ENCODE data around the gene SCN9A.
"Not testable (repeated sequence)": the region's sequence is repeated elsewhere in the genome, so short reads cannot be mapped to it uniquely, and the experiment has no call there.

Gene SCN9A

GRCh38 chr2:166242309-166242708, 133.4 kb downstream of the SCN9A start:
- DNase-seq (ENCODE audit: low read depth in 2 of 2), result no peak

DNA sequence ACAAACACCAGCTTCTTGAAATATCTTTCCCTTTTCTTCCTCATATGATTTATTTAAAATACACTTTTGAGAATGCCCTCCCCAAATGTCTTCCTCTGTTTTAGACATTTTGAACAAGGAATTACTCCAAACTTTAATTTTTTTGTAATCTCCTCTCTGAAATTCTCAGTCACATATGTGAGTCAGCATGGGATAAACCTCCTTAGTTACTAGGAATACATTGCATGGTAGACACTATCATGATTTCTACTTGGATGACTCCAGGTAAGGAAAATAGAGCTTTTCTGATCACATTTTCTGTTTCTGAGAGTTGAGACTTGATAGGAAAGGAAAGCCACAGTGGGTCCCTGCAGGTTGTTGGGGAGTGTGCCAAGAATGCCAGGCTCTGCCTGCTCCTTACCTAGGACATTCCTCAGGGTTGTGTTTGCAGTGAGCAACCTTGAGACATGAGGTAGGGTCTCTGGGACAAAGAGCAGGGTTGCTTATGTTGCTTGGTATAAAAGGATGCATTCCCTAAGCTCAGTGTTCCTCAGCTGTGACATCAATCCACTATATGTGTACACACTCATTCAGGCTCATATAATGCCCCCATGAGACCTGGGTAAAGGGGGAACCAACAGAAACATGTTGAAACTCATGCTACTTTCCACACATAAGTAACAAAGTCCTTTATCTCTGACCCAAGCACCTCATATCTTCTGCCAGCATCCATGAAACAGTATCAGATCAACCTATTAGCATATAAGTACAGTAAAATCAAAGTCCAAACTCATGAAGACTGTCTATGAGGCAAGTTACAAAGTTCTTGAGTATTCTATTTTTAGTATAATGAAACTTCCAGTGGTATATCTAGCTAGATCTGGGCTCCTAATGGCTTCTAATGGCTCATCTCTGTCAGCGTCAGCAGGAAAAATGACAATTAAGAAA, 135.1 kb downstream of the SCN9A start:
- DNase-seq (ENCODE audit: low read depth in 2 of 2), result no peak

DNA sequence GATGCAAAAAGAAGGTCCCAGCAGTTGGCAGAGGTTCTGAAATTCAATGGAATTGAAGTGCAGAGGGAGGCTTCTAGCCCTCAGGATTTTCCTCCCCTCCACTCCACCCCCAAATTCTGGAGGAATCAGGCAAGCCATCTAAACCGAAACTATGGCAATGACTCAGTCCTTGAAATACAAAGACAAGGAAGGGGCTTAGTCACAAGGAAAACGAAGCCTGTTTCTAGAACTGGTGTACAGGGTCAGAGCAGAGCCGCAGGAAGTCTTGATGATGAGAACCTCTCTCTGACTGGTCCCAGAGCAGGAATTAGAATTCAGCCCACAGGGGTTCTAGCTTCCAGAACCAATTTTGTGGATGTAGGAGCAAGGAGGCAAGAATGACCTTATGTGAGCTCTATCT, 136.2 kb downstream of the SCN9A start:
- no peak for DNase-seq (ENCODE audit: low read depth in 2 of 2)

GRCh38 chr2:166238176-166238575, 137.6 kb downstream of the SCN9A start:
- no peak for DNase-seq (ENCODE audit: low read depth in 2 of 2)

DNA sequence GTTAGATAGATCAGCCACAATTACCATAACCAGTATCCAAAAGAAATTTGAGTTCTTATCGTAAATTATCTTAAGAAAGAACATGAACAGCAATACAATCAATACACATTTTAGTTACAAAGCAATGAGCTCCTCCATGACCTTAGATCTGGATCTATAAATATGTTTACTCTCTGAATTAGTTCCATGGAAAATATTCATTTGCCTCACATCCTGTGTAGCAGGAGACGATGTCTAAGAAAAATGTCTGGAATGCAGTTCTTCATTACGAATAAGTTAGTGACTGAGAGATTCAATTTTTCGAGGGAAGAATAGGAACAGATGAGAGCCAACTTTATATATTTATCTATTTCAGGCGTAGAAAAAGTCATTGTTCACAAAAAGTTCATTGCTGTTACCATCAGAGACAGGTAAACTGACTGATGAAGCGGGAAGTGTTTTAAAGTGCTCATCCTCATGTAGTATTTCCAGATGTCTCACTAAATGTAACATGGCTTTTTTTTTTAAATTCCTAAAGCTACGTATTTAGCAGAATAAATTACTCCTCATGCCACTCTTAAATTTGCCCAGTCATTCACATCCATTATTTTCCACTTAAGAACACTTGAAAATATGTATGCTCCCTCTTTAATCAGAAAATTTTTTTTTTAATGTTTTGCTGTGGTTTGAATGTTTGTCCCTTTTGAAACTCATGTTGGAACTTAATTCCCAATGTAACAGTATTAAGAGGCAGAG, 141.5 kb downstream of the SCN9A start:
- DNase-seq (ENCODE audit: low read depth in 2 of 2), result no peak

- DNase-seq (ENCODE audit: low read depth in 2 of 2), result no peak
These were observed 142.5 kb downstream of the SCN9A start for GRCh38 chr2:166233244-166233643.

DNA sequence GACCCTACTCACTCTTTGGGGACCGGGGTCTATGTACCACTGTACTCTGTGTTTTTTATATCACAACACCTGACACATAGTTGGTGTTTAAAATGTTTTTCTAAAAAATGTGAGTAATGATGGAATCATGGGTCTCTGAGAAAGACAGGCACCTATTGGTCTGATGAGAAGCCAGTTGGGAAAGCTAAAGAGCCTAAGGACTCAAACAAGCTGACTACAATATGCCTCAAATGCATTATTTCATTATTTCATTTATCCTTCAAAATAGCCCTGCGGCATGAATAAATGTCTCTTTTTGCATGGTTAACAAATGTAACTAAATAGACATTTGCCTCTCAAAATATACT, 145.0 kb downstream of the SCN9A start:
- no peak for DNase-seq (ENCODE audit: low read depth in 2 of 2)

GRCh38 chr2:166230024-166230723, 145.6 kb downstream of the SCN9A start:
- DNase-seq (ENCODE audit: low read depth in 2 of 2), result no peak

GRCh38 chr2:166229678-166230023, 146.1 kb downstream of the SCN9A start:
- no peak for DNase-seq (ENCODE audit: low read depth in 2 of 2)

DNA sequence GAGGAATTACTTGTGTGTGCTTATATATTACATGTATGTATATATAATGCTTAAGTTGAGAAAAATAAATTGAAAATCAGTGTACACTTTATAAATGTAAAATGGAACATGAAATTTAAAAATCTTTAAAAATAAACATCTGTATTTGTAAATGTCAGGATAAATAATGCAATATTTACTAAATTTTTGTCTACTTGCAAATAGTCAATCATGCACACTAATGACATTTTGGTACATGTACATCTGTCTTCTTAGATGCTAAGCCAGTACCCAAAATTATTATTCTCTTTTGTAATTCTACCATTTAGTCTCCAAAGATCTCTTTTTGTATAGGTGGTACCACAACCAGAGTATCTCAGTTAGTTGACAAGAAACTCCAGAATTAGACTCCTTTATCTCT, 151.5 kb downstream of the SCN9A start:
- DNase-seq (ENCODE audit: low read depth in 2 of 2), result no peak

- DNase-seq (ENCODE audit: low read depth in 2 of 2), result no peak
These were observed 152.4 kb downstream of the SCN9A start for GRCh38 chr2:166223298-166223697.

GRCh38 chr2:166211079-166211478, 164.7 kb downstream of the SCN9A start:
- no peak for DNase-seq (ENCODE audit: low read depth in 2 of 2)

- DNase-seq (ENCODE audit: low read depth in 2 of 2), result not testable (repeated sequence)
These were observed 165.8 kb downstream of the SCN9A start for GRCh38 chr2:166209944-166210343.

- not testable (repeated sequence) for DNase-seq (ENCODE audit: low read depth in 2 of 2)
These were observed 166.4 kb downstream of the SCN9A start for GRCh38 chr2:166209367-166209766.

GRCh38 chr2:166206153-166206552, 169.6 kb downstream of the SCN9A start:
- not testable (repeated sequence) for DNase-seq (ENCODE audit: low read depth in 2 of 2)

DNA sequence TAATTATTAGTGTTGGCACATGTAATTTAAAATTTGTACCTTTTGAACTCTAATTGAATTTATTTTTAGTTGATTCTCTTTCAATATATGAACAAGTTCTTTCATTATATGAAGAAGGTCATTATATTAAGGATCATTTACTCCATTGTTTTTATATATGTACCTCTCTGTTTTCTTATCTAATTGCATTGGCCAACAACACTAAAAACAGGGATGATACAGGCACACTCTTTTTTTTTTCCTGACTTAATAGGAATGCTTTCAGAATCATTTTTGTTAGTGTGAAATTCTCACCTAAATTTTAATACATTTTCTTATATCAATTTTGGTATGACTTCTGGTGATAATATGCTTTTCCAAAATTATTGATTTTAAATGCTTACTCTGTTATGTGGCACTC, 173.0 kb downstream of the SCN9A start:
- no peak for DNase-seq (ENCODE audit: low read depth in 2 of 2)

DNA sequence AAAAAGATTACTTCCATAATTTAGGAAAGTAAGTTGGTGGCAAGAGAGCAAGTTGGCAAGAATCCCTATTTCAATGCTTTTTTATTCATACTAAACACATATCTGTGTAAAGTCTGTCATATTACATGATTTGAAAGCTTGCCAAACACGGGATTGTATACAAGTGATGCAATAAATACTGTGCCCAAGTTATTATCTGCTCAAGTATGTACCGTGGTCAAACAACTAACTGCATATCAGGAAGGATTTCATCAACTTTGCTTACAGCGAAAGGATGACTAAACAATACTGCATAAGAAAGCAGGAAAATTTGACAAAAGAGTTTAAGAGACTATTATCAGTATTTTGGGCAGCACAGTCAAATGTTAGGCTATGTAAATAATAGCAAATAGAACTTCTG, 178.3 kb downstream of the SCN9A start:
- no peak for DNase-seq (ENCODE audit: low read depth in 2 of 2)

GRCh38 chr2:166193407-166193806, 182.3 kb downstream of the SCN9A start:
- DNase-seq (ENCODE audit: low read depth in 2 of 2), result no peak

GRCh38 chr2:166188084-166188483, 187.7 kb downstream of the SCN9A start:
- no peak for DNase-seq (ENCODE audit: low read depth in 2 of 2)

- DNase-seq (ENCODE audit: low read depth in 2 of 2), result no peak
These were observed 191.0 kb downstream of the SCN9A start for GRCh38 chr2:166184789-166185188.

GRCh38 chr2:166181813-166182154, 194.0 kb downstream of the SCN9A start:
- no peak for DNase-seq (ENCODE audit: low read depth in 2 of 2)

DNA sequence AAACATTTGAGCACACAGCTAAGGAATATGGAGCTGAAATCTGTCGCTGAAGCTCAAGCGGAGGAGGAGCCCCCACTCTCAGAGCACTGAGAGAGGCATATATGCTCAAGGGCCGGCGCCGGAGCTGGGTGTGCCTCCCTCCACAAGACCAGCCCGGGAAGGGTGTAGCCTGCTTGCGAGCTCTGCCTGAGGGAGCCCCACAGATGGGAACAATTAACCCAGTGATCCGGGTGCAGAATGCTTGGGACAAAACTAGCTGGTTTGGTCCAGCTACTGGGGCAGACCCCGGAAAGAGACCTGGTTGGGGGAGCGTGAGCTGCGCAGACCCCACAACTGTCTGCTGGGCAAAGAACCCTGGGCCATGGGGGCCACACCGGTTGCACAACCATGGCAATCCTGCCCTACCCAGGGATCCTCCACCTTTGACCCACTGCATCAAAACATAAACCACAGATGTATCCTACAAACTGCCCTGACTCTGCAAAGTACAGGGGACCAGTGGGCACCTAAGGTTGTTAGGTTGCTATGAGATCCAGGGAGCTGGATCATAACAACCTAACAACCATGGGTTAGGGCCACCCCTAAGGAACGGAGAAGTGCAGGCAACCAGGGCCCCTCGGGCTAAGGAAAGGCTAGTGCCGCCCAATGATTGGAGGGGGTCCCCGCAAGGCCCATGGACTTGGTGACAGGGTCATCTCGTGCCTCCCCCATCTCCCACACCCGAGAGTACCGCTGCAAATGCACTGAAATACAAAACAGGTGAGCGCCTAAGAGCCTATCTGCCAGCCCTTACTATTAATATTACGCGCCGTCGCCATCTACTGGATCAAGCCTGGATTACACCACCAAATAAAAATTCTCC, 194.6 kb downstream of the SCN9A start:
- DNase-seq (ENCODE audit: low read depth in 2 of 2), result no peak

All from stimulated activated CD4-positive, alpha-beta T cell treated with anti-CD3 and anti-CD28 coated beads, Interleukin-1b, Interleukin-23, amount 100 ng/mL, for 4 hours (primary cell).